ENCODE measurements around the gene F7. TPM values are rescaled to one million over a fixed set of nuclear protein-coding genes. Genes with fewer than 3 reads are reported as not detected.

Gene F7
- total and polyA plus RNA-seq, 3 experiments from 2014 or later, result 0.14 to 0.29 (median 0.22) TPM

GRCh38 chr13:113118261-113119021 is 12.8 kb downstream of the F7 start:
- Mint-ChIP-seq H3K27me3 (peaks cover 0 to 26% of the 10 kb centered on the region in 2 donors), H3K4me3 (no peak overlapping the region), H3K9me3 (no peaks in the 10 kb centered on the region), H3K36me3 (no peaks in the 10 kb centered on the region), H3K4me1 (no peaks in the 10 kb centered on the region), H3K27ac (no peak overlapping the region)
- peak in 1 of 5 donors; percentile 40 for DNase-seq
- Histone ChIP-seq H3K9me3 (ENCODE audit: low read length) (no peaks in the 10 kb centered on the region), H3K36me3 (ENCODE audit: insufficient read depth, low read length) (no peaks in the 10 kb centered on the region), H3K4me1 (ENCODE audit: insufficient read depth, low read length) (no peaks in the 10 kb centered on the region), H3K27me3 (ENCODE audit: insufficient read depth, low read length, poor library complexity, severe bottlenecking) (no peaks in the 10 kb centered on the region), H3K27ac (ENCODE audit: low read depth, low read length) (no peak overlapping the region), H3K4me3 (ENCODE audit: low read length) (no peak overlapping the region)
- ChIA-PET POLR2A (no interaction called here), CTCF (no interaction called here)

GRCh38 chr13:113119166-113119821 is 13.7 kb downstream of the F7 start:
- peaks cover 0 to 26% of the 10 kb centered on the region in 2 donors for H3K27me3 Mint-ChIP-seq
- Histone ChIP-seq H3K36me3 (ENCODE audit: insufficient read depth, low read length) (no peaks in the 10 kb centered on the region), H3K4me1 (ENCODE audit: insufficient read depth, low read length) (no peaks in the 10 kb centered on the region), H3K4me3 (ENCODE audit: low read length) (no peak overlapping the region), H3K27me3 (ENCODE audit: insufficient read depth, low read length, poor library complexity, severe bottlenecking) (no peaks in the 10 kb centered on the region), H3K9me3 (ENCODE audit: low read length) (no peaks in the 10 kb centered on the region), H3K27ac (ENCODE audit: low read depth, low read length) (no peak overlapping the region)
- H3K27ac Mint-ChIP-seq, result peak overlapping the region in 1 of 8 donors; percentile 23
- CTCF ChIA-PET, result no interaction called here
- H3K9me3 Mint-ChIP-seq, result no peaks in the 10 kb centered on the region
- no peaks in the 10 kb centered on the region for H3K4me1 Mint-ChIP-seq
- POLR2A ChIA-PET, result no interaction called here
- no peak overlapping the region for H3K4me3 Mint-ChIP-seq
- DNase-seq, result no peak
- H3K36me3 Mint-ChIP-seq, result no peaks in the 10 kb centered on the region

- no peak overlapping the region for H3K27ac Mint-ChIP-seq
- H3K27me3 Mint-ChIP-seq, result peaks cover 0 to 26% of the 10 kb centered on the region in 2 donors
- Histone ChIP-seq H3K36me3 (ENCODE audit: insufficient read depth, low read length) (no peaks in the 10 kb centered on the region), H3K4me1 (ENCODE audit: insufficient read depth, low read length) (no peaks in the 10 kb centered on the region), H3K9me3 (ENCODE audit: low read length) (no peaks in the 10 kb centered on the region), H3K27me3 (ENCODE audit: insufficient read depth, low read length, poor library complexity, severe bottlenecking) (no peaks in the 10 kb centered on the region), H3K27ac (ENCODE audit: low read depth, low read length) (no peak overlapping the region), H3K4me3 (ENCODE audit: low read length) (no peak overlapping the region)
- no peaks in the 10 kb centered on the region for H3K36me3 Mint-ChIP-seq
- ChIA-PET POLR2A (no interaction called here), CTCF (no interaction called here)
- DNase-seq, result no peak
- H3K4me3 Mint-ChIP-seq, result no peak overlapping the region
- H3K4me1 Mint-ChIP-seq, result no peaks in the 10 kb centered on the region
- no peaks in the 10 kb centered on the region for H3K9me3 Mint-ChIP-seq
Observed at GRCh38 chr13:113119822-113120189, 14.2 kb downstream of the F7 start.

GRCh38 chr13:113120300-113121182 is 14.9 kb downstream of the F7 start:
- Mint-ChIP-seq H3K27ac (no peak overlapping the region), H3K36me3 (no peaks in the 10 kb centered on the region), H3K4me3 (no peak overlapping the region), H3K4me1 (no peaks in the 10 kb centered on the region), H3K27me3 (peaks cover under 1 to 26% of the 10 kb centered on the region in 2 donors), H3K9me3 (no peaks in the 10 kb centered on the region)
- Histone ChIP-seq H3K4me3 (ENCODE audit: low read length) (no peak overlapping the region), H3K36me3 (ENCODE audit: insufficient read depth, low read length) (no peaks in the 10 kb centered on the region), H3K27me3 (ENCODE audit: insufficient read depth, low read length, poor library complexity, severe bottlenecking) (no peaks in the 10 kb centered on the region), H3K9me3 (ENCODE audit: low read length) (no peaks in the 10 kb centered on the region), H3K4me1 (ENCODE audit: insufficient read depth, low read length) (no peaks in the 10 kb centered on the region), H3K27ac (ENCODE audit: low read depth, low read length) (no peak overlapping the region)
- DNase-seq, result peak in 1 of 5 donors; percentile 43
- POLR2A ChIA-PET, result no interaction called here
- CTCF ChIA-PET, result no interaction called here

- H3K9me3 Mint-ChIP-seq, result no peaks in the 10 kb centered on the region
- Histone ChIP-seq H3K36me3 (ENCODE audit: insufficient read depth, low read length) (no peaks in the 10 kb centered on the region), H3K4me3 (ENCODE audit: low read length) (no peak overlapping the region), H3K4me1 (ENCODE audit: insufficient read depth, low read length) (no peaks in the 10 kb centered on the region), H3K9me3 (ENCODE audit: low read length) (no peaks in the 10 kb centered on the region), H3K27me3 (ENCODE audit: insufficient read depth, low read length, poor library complexity, severe bottlenecking) (no peaks in the 10 kb centered on the region), H3K27ac (ENCODE audit: low read depth, low read length) (no peak overlapping the region)
- DNase-seq, result peak in 1 of 5 donors; percentile 42
- peaks cover 7 to 27% of the 10 kb centered on the region in 2 donors for H3K27me3 Mint-ChIP-seq
- H3K36me3 Mint-ChIP-seq, result no peaks in the 10 kb centered on the region
- H3K4me1 Mint-ChIP-seq, result no peaks in the 10 kb centered on the region
- CTCF ChIA-PET, result no interaction called here
- POLR2A ChIA-PET, result no interaction called here
- H3K27ac Mint-ChIP-seq, result no peak overlapping the region
- no peak overlapping the region for H3K4me3 Mint-ChIP-seq
Observed at GRCh38 chr13:113121183-113121927, 15.8 kb downstream of the F7 start.

GRCh38 chr13:113121928-113122471 is 16.4 kb downstream of the F7 start:
- no peak overlapping the region for H3K4me3 ChIP-seq (ENCODE audit: low read length)
- no peak overlapping the region for H3K27ac ChIP-seq (ENCODE audit: low read depth, low read length)
- Mint-ChIP-seq H3K27me3 (peaks cover 8 to 26% of the 10 kb centered on the region in 2 donors), H3K27ac (peak overlapping the region in 1 of 8 donors; percentile 57), H3K4me1 (no peaks in the 10 kb centered on the region), H3K36me3 (no peaks in the 10 kb centered on the region), H3K9me3 (no peaks in the 10 kb centered on the region), H3K4me3 (no peak overlapping the region)
- no peaks in the 10 kb centered on the region for H3K9me3 ChIP-seq (ENCODE audit: low read length)
- ChIA-PET POLR2A (no interaction called here), CTCF (no interaction called here)
- no peaks in the 10 kb centered on the region for H3K36me3 ChIP-seq (ENCODE audit: insufficient read depth, low read length)
- no peak for DNase-seq
- no peaks in the 10 kb centered on the region for H3K4me1 ChIP-seq (ENCODE audit: insufficient read depth, low read length)
- no peaks in the 10 kb centered on the region for H3K27me3 ChIP-seq (ENCODE audit: insufficient read depth, low read length, poor library complexity, severe bottlenecking)

GRCh38 chr13:113122550-113123225 is 17.1 kb downstream of the F7 start, which contains the start of gene F10:
F10 (plus strand) TSS chr13:113122799; CDS start chr13:113122856, 57 bp downstream.
- Histone ChIP-seq H3K36me3 (ENCODE audit: insufficient read depth, low read length) (no peaks in the 10 kb centered on the region), H3K27me3 (ENCODE audit: insufficient read depth, low read length, poor library complexity, severe bottlenecking) (no peaks in the 10 kb centered on the region), H3K4me3 (ENCODE audit: low read length) (no peak within 1 kb of the TSS), H3K4me1 (ENCODE audit: insufficient read depth, low read length) (no peaks in the 10 kb centered on the region), H3K9me3 (ENCODE audit: low read length) (no peaks in the 10 kb centered on the region), H3K27ac (ENCODE audit: low read depth, low read length) (no peak within 1 kb of the TSS)
- H3K27ac Mint-ChIP-seq, result peak within 1 kb of the TSS in 1 of 8 donors; percentile 57
- H3K9me3 Mint-ChIP-seq, result no peaks in the 10 kb centered on the region
- no peak within 1 kb of the TSS for H3K4me3 Mint-ChIP-seq
- H3K36me3 Mint-ChIP-seq, result no peaks in the 10 kb centered on the region
- no peak for DNase-seq
- ChIA-PET CTCF (no interaction called here), POLR2A (no interaction called here)
- H3K27me3 Mint-ChIP-seq, result peaks cover 10 to 33% of the 10 kb centered on the region in 2 donors
- no peaks in the 10 kb centered on the region for H3K4me1 Mint-ChIP-seq
